A673 (cell line): ENCODE measurements around the gene PPP1R13B.

ENCODE experiments used
- CTCF ChIP-seq: fragments of 300-800, 200-600 bp; sonication (generic); conservative IDR thresholded peaks from 2 replicates; pipeline ENCODE4 v1.5.1; 2017; ENCODE audit warnings: low read depth, mild to moderate bottlenecking, antibody characterized with exemption, low read length, moderate library complexity, mixed read lengths
- EZH2 ChIP-seq: fragments of 200-600 bp; sonication (generic); IDR thresholded peaks from 2 replicates; pipeline ENCODE4 v1.6.1; 2017; ENCODE audit warnings: borderline replicate concordance, low read depth, mild to moderate bottlenecking, mixed read lengths, antibody characterized with exemption, low read length; ENCODE audit not compliant: poor library complexity, severe bottlenecking

GRCh38 chr14:103716899-103717411, 130.4 kb downstream of the PPP1R13B start:
- TF ChIP-seq CTCF (no peak), EZH2 (no peak)
